CD4-positive, alpha-beta T cell treated with Interleukin-21 for 1 hour (primary cell): Measurements from ENCODE around the gene PAQR4.
A peak's percentile ranks its signal among the peaks of the same experiment; 100 is the strongest.
"Not testable (repeated sequence)": the region's sequence is repeated elsewhere in the genome, so short reads cannot be mapped to it uniquely, and the experiment has no call there.

ENCODE experiments used
- DNase-seq: peaks from one replicate; pipeline ENCODE4 v3.0.0-alpha.2; 2020

Gene PAQR4

DNA sequence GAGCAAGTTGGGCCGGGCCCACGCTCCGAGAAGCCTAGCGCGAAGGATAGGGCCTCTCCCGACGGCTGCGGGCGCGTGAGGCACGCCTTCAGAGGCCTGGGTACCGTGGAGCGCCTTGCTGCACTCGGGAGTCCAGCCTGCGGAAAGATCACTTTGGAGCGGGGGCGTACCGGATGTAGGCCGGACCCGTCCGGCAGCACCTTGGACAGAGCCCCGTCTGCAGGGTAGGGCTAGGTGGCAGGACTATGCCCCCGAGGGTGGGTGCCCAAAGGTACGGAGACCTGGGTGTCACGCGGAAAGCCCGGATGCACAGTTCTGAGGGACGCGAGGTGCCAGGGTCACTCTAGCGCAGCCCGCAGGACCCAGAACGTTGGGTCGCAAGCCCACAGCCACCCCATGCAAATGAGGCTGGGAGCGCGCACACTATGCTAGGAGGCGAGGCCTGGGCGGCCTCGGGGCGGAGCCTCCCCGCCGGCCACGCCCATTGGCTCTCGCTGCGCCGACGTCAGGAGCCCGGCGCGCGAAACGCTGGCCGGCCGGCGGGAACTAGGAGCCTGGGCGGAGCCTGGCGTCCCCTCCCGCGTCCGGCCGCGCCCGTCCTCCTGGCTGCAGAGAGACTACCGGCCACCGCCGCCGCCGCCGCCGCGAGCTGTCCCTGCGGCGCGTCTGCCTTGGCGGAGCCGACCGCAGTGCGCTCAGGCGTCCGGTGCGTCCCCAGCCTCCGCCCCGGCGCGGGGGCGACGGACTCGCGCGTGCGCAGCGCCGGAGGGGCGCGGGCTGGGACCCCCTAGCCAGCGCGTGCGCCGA, at the start of gene PAQR4:
PAQR4 (plus strand) TSS at position 611 of the 807 bp plus-strand sequence. CDS start 327 bp downstream, outside the sequence.
- DNase-seq, result peak; percentile 83

- DNase-seq, result peak; percentile 77
These were observed 49.5 kb upstream of the PAQR4 start for GRCh38 chr16:2919511-2920255.

- no peak for DNase-seq
These were observed 45.7 kb upstream of the PAQR4 start for GRCh38 chr16:2923481-2923880.

GRCh38 chr16:2924901-2925755, 44.0 kb upstream of the PAQR4 start:
- no peak for DNase-seq

GRCh38 chr16:2925951-2926649, 43.0 kb upstream of the PAQR4 start:
- no peak for DNase-seq

- DNase-seq, result no peak
These were observed 42.5 kb upstream of the PAQR4 start for GRCh38 chr16:2926650-2926999.

GRCh38 chr16:2927010-2927646, 42.0 kb upstream of the PAQR4 start:
- peak; percentile 91 for DNase-seq

GRCh38 chr16:2928151-2928550, 41.0 kb upstream of the PAQR4 start:
- not testable (repeated sequence) for DNase-seq

DNA sequence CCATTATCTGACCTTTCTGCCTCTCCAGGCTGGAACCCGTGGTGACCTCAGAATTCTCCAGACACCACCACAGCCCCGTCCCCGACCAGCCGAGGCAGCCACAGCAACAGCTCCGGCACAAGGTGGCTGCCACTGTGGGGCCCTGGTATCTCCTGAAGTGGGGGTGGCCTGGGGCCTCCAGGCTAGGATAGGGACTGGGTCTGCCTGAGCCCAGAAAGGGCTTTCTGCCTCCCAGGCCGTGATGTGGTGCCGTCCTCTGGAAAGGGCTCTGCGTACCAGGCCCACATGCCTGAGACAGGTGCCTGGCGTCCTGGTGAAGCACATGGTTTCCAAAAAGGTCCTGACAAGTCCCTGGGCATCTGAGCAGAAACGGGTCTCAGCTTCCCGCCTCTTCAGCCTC, 40.4 kb upstream of the PAQR4 start:
- no peak for DNase-seq

DNA sequence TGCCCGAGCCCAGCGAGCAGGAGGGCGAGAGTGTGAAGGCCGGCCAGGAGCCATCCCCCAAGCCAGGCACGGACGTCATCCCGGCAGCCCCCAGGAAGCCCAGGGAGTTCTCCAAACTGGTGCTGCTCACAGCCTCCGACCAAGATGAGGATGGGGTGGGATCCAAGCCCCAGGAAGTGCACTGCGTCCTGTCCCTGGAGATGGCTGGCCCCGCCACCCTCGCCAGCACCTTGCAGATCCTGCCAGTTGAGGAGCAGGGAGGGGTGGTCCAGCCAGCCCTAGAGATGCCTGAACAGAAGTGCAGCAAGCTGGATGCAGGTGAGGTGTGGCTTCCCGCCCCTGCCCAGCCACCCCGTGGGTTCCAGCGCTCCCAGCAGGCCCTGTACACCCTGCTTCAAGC, 39.5 kb upstream of the PAQR4 start:
- no peak for DNase-seq

- no peak for DNase-seq
These were observed 38.9 kb upstream of the PAQR4 start for GRCh38 chr16:2930236-2930635.

DNA sequence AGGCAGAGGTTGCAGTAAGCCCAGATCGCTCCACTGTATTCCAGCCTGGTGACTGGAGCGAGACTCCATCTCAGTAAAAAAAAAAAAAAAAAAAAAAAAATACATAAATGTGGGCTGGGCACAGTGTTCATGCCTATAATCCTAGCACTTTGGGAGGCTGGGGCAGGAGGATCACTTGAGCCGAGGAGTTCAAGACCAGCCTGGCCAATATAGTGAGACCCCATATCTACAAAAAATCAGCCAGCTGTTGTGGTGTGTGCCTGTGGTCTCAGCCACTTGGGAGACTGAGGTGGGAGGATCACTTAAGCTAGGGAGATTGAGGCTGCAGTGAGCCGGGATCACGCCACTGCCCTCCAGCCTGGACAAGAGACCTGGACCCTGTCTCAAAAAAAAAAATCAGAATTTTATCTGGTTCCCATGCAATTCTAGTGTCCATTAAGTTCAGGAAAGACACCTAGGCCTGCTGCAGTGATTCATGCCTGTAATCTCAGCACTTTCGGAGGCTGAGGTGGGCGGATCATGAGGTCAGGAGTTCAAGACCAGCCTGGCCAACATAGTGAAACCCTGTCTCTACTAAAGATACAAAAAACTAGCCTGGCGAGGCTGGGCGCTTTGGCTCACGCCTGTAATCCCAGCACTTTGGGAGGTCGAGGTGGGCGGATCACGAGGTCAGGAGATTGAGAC, 37.8 kb upstream of the PAQR4 start:
- not testable (repeated sequence) for DNase-seq

DNA sequence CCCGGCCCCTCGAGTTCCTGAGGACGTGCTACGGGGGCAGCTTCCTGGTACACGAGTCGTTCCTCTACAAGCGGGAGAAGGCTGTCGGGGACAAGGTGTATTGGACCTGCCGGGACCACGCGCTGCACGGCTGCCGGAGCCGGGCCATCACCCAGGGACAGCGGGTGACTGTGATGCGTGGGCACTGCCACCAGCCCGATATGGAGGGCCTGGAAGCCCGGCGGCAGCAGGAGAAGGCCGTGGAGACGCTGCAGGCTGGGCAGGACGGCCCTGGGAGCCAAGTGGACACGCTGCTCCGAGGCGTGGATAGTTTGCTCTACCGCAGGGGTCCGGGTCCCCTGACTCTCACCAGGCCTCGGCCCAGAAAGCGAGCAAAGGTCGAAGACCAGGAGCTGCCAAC, 36.0 kb upstream of the PAQR4 start:
- no peak for DNase-seq

DNA sequence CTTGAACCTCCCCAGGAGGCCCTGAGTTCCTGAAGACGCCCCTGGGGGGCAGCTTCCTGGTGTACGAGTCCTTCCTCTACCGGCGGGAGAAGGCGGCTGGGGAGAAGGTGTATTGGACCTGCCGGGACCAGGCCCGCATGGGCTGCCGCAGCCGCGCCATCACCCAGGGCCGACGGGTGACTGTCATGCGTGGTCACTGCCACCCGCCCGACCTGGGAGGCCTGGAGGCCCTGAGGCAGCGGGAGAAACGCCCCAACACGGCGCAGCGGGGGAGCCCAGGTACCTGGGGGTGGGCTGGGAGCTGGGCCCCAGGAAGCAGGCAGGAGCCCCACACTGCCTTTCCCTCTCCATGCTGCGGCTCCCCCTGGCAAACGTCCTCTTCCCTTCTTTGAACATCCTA, 35.4 kb upstream of the PAQR4 start:
- DNase-seq, result no peak

DNA sequence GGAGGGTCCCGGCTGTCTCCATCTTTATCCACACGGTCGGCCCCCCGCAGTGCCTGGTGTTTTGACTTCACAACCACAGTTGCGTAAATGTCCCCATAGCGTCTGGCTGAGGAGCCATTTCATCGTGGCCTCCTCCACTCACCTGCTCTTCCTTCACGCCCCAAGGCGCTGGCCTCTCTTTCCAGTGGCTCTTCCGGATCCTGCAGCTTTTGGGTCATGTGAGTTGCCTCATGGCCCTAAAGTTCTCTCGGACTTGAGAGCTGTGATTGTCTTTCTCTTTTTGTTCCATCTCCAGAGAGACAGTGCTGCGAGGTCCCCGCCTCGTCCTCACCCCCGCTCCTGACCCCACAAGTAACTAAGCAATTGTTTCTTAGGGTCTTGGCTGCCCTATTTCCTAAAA, 34.7 kb upstream of the PAQR4 start:
- DNase-seq, result no peak

GRCh38 chr16:2936436-2937011, 32.6 kb upstream of the PAQR4 start:
- DNase-seq, result no peak

- DNase-seq, result no peak
These were observed 32.0 kb upstream of the PAQR4 start for GRCh38 chr16:2937170-2937569.

DNA sequence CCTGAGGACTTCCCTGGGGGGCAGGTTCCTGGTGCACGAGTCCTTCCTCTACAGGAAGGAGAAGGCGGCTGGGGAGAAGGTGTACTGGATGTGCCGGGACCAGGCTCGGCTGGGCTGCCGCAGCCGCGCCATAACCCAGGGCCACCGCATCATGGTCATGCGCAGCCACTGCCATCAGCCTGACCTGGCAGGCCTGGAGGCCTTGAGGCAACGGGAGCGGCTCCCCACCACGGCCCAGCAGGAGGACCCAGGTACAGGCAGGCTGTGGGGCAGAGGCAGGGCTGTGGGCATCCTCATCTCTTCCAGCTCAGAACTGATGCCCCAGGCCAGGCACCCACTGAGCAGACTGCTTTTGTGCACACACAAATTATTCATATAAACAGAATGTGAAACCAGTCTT, 30.9 kb upstream of the PAQR4 start:
- no peak for DNase-seq

- no peak for DNase-seq
These were observed 29.2 kb upstream of the PAQR4 start for GRCh38 chr16:2939968-2940367.

DNA sequence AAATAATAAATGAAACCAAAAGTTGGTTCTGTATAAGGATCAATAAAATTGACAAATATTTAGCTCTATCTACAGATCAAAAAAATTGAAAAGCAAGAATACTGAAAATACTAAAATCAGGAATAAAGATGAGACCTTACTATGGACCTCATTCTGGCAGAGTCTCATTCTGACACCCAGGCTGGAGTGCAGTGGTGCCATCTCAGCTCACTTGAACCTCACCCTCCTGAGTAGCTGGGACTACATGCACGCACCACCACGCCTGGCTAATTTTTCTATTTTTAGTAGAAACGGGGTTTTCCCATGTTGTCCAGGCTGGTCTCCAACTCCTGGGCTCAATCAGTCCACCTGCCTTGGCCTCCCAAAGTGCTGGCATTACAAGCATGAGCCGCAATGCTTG, 27.1 kb upstream of the PAQR4 start:
- no peak for DNase-seq

GRCh38 chr16:2943716-2944115, 25.4 kb upstream of the PAQR4 start:
- not testable (repeated sequence) for DNase-seq
